Measurements from ENCODE around the gene EFNA2.
A peak's percentile ranks its signal among the peaks of the same experiment; 100 is the strongest.
"Not testable (repeated sequence)": the region's sequence is repeated elsewhere in the genome, so short reads cannot be mapped to it uniquely, and the experiment has no call there.

The EFNA2 gene

DNA sequence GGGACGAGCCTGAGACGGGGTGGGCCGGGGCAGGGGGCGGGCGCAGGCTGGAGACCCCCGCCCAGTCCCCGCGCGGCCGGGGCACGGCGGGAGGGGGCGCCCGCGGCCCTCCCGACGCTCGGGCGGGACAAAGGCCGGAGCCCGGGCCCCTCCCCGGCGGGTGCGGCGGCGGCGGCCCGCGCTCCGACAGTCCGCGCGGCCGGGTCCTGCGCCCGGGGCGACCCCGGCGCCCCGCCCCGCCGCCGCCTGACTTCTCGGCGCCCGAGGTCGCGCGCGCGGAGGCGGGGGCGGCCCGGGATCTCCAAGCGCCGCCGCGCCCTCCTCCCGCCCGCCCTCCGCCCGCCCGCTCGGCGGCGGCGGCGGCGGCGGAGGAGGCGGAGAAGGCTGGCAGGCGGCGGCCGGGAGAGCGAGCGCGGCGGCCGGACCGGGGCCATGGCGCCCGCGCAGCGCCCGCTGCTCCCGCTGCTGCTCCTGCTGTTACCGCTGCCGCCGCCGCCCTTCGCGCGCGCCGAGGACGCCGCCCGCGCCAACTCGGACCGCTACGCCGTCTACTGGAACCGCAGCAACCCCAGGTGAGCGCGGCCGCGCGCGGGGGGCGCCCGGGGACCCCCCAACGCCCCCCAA, at the start of gene EFNA2:
Gene EFNA2 (plus strand): TSS at position 137 of the 624 bp plus-strand sequence. CDS start 296 bp downstream, at position 433.
- no peak for DNase-seq

DNA sequence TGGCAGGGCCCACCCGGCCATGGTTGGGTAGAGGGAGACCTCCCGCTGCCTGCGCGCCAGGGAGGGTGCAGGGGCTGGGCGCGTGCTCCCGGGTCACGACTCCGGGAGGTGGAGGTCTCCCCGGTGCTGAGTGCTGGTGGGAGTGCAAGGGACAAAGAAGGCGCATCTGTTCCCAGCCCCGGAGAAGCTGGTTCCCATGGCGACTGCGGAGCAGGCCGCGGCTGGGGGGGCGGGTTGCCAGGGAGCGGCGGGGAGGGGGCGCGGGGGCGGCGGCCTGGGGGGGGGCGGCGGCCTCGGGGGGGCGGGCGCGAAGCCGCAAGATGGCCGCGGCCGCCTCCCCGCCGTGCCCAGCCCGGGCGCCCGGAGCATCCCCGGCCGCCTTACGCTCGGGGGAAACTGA, 49.1 kb upstream of the EFNA2 start:
- peak in 31 of 56 donors; percentile 16 to 80 (median 46) for DNase-seq

DNA sequence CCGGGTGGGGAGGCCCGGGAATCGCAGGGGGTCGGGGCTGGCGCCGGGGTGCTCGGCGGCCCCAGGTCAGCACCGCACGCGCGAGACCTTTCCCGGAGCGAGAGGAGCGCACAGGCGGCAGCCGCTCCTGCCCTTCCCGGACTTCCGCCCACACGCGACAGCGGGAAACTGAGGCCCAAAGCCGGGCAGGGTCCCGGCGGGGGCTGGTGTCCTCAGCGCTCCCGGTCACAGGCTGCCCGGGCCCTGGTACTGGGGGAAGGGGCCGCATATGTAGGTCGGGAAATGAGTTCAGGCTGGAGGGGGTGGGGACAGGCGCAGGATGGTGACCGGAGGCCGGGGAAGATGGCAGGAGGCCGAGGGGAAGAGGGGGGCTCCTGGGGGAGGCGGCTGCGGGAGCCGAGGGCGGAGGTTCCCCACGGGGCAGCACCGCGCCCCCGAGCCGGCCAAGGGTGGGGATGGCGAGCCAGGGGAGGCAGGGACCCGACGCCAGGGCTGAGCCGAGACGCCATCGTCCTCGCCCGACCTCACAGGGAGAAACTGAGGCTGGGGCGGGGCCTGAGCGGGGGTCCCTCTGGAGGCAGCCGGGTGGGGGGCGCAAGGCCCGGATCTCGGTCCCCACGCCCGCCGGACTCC, 48.5 kb upstream of the EFNA2 start:
- DNase-seq: peak in 27 of 56 donors; percentile 7 to 51 (median 33)

DNA sequence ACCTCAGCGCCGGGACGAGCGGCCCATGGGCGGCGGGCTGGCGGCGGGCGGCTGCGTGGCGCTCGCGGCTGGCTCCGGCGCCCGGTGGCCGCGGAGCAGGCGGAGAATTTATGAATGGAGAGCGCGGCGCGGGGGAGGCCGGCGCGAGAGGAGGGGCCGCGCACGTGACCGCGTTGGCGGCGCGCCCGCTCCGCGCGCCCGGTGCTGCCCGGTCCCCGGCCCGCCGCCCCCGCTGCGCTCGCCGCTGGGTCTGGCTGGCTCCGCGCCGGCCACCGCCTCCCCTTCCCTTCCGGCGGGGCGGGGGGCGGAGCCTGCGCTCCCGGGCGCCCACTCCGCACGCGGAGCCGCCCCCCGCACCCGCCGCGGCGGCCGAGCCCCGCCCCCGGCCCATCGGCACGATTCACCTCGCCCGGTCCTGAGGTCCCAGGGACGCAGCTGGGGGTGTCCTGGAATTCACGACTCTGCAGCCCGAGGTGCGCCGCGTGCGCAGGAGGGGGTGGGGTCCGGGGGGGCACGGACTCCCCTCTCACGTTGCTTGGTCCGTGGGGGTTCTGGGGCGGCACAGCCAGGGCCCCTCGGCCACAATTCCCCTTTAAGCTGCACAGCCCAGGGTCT, 47.8 kb upstream of the EFNA2 start, which contains the start of gene CBARP:
Gene CBARP (minus strand): TSS at position 252 of the 615 bp plus-strand sequence. CDS start 1,905 bp downstream, outside the sequence.
- peak in 36 of 56 donors; percentile 15 to 77 (median 44) for DNase-seq

DNA sequence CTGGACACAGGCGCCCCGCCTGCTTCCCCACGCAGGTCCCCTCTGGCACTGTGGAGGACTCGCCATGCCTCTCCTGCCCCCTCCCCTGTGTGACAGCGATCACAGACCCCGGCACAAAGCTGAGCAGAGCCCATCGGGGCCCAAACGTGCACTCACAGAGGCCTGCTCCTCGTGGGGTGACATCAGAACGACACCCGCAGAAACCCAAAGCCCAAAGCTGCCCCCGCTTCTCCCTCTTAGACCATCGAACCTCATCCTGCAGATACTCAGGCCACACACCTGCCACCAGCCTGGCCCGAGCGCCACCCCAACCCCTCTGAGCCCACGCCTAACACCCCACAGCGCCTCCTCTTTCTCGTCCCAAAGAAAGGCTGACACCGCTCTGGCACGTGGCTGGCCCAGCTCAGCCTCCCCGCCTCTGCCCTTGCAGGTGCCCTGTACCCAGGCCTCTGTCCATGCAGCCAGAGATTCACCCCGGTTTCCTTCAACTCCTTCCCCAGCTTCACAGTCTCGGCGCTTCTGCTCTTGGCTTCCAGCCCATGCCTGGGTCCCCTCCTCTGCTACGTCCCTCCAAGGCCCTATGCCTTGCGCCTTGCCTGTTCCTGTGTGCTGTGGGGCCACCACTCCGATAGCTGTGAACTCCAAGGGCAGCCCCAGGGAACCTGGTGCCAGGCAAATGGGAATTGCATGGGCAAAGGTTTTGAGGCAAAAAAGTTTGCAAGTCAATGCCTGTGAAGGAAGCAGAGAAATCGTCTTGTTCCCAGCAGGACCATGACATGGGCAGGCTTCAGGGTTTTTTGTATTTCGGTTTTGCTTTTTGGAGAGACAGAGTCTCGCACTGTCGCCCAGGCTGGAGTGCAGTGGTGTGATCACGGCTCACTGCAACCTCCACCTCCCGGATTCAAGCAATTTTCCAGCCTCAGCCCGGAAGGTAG, 47.0 kb upstream of the EFNA2 start:
- peak in 7 of 56 donors; percentile 22 to 53 (median 42) for DNase-seq

DNA sequence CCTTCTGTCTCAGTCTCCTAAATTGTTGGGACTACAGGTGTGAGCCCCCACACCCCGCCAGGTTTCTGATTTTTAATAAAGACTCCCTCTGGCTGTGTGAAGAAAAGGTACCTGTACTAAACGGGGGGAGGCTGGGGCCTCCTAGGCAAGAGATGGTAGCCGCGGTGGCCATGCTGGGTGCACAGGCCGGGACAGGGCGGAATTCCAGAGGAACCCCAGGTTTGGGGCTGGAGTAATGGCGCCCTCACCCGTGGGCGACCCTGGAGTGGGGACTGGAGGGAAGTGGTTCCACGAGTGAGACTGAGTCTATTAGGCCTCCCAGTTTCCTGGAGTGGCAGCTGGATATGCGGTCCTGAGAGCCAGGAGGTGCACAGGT, 46.3 kb upstream of the EFNA2 start:
- peak in 1 of 56 donors; percentile 59 for DNase-seq

DNA sequence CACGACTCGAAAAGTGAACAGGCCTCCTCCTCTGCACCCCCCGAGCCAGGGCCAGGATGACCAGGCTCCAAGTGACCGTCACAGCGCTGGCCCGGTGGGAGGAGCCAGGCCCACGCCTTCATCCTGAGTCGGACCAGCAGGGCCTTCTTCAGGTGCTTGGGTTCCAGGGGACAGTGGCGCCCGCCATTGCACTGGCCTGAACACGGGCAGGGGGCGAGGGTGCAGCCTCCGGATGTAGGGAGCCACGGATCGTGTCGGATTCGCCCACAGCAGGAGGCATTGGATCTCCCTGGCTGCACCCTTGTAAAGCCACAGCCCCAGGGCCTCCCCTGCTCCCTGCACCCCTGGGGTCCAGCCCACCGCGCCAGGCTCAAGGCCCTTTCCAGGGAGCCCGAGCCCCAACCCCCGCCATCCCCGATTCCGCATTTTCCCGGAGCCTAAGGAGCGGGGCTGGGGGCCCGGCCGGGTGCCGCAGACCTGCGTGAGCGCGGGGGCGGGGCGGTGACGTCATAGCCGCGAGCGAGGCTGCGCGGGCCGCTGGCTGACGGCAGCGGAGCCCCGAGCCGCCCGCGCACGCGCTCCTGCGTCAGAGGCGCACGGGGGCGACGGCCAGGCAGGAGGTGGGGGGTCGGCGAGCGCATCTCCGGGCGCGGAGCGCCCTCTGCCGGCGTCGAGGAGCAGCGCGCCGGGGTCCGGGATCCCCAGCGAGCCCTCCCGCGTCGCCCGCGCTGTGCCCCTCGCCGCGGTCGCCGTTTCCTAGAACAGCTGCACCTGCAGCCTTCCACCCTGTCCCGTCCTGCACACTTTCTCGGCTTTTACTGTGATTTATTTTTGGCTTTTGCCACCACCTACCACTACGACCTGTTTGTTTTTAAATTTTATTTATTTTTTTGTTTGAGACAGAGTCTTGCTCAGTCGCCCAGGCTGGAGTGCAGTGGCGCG, 45.6 kb upstream of the EFNA2 start:
- DNase-seq: peak in 54 of 56 donors; percentile 46 to 95 (median 81)

DNA sequence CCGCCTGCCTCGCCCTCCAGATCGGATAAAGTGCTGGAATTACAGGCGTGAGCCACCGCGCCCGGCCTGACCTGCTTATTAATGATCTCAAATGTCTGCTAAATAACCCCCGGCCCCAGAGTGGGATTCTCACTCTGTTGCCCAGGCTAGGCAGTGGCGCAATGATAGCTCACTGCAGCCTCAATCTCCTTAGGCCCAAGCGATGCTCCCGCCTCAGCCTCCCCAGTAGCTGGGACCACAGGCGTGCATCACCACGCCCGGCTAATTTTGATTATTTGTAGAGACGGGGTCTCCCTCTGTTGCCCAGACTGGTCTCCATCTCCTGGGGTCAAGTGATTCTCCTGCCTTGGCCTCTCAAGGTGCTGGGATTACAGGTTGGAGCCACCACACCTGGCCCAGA, 44.7 kb upstream of the EFNA2 start:
- peak in 2 of 56 donors; percentile 24 to 26 for DNase-seq

DNA sequence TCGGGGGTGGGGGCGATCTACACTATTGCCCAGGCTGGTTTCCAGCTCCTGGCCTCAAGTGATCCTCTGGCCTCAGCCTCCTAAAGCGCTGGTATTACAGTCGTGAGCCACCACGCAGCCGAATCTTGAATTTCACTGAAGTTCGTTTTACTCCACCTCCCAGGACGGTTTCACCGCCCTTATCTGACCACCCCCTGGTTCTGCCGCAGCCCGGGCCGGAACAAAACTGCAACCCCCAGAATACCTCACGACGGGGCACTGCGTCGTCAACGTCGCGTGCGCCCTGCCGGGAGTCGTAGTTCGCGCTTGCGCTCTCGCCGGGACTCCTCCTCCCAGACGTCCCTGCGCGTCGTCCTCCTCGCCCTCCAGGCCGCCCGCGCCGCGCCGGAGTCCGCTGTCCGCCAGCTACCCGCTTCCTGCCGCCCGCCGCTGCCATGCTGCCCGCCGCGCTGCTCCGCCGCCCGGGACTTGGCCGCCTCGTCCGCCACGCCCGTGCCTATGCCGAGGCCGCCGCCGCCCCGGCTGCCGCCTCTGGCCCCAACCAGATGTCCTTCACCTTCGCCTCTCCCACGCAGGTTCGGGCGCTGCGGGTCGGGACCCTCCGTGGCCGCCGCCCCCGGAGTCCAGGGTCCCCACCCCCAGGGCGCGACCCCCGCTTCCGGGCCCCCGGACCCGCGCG, 44.1 kb upstream of the EFNA2 start, which contains the start of gene ATP5F1D:
Gene ATP5F1D (plus strand): TSS at position 335 of the 679 bp plus-strand sequence. CDS start 100 bp downstream, at position 435.
- DNase-seq: peak in 55 of 56 donors; percentile 44 to 95 (median 88)

DNA sequence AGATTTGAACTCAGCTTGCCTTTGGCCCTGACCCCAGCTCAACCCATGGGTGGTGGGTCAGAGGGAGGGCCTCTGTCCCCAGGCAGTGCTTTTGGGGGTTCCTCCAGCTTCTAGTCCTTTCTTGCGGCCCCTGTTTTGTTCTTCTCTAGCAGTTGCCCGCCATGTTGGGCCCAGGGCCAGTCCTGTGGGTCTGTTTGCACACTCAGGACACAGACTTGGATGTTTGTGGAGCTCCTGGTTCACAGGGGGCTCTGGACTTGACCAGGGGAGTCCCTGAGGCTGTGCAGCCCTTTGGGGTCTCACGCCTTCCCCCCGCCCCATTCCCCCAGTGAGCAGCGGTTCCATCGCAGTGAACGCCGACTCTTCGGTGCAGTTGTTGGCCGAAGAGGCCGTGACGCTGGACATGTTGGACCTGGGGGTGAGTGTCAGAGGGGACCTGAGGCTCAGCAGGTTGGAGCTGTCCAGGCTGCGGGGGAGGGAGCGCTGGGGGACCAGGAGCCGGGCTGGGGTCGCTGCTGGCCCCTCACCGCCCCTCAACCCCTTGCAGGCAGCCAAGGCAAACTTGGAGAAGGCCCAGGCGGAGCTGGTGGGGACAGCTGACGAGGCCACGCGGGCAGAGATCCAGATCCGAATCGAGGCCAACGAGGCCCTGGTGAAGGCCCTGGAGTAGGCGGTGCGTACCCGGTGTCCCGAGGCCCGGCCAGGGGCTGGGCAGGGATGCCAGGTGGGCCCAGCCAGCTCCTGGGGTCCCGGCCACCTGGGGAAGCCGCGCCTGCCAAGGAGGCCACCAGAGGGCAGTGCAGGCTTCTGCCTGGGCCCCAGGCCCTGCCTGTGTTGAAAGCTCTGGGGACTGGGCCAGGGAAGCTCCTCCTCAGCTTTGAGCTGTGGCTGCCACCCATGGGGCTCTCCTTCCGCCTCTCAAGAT, 41.6 kb upstream of the EFNA2 start:
- DNase-seq: peak in 55 of 56 donors; percentile 24 to 93 (median 73)

DNA sequence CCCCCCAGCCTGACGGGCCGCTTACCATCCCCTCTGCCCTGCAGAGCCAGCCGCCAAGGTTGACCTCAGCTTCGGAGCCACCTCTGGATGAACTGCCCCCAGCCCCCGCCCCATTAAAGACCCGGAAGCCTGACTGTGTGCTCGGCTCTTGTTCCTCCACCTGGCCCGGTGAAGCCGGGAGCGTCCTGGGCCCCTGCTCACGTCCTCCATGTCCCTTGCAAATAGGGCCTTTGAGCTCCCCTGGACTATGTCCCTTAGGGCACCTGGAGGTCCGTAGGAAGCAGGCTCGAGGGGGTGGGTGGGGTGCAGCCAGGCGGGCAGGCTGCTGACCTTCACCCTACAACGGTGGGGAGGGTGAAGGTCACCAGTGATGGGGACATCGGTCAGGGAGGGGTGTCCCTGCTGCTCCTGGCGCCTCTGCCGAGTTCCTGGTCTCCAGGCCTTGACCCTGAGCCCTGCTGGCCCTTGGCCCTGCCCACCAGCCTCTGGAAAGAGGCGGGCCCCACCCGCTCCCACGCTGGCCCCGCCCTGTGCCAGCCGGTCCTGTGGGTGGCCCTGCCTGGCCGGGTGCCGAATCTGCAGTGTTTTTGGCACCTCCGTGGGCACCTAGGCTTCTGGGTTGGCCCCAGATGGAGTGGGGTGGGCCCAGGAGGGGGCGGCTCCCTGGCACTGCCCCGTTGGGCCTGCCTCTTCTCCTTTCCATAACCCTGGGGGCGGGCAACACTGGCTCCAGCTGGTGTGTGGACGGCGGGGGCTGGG, 40.8 kb upstream of the EFNA2 start:
- peak in 13 of 56 donors; percentile 4 to 66 (median 29) for DNase-seq

DNA sequence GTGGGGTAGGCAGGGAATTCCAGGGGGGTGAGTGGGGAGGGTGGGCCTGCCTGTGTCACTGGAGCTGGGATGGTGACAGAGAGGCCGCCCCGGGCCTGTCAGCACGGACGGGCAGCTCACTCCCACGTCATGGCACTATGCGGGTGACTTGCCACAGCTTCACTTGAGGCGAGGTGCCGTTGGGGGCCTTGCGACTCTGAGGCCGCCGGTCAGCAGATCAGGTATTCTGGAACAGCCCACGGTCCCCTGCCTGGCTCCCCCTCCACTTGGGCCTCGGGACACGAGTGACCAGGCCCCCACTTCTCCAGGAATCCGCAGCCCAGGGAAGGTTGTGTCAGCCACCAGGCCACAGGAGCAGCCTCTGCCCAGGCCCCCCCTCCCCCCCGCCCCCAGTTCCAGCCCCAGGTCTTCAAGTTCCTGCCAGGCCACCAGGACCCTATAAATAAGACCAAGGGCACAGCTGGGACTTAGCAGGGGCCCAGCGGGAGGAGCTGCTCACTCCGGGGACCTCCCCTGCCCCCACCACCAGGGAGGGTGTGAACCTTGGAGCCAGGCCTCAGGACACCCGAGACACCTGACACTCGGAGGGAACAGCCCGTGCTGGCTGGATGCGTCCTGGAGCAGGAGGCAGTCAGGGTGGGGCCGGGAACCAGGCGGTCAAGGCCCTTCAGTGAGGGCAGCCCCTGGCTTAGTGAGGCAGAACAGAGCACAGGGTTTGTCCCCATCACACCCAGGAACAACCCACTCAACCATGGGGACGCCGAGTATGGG, 40.0 kb upstream of the EFNA2 start:
- DNase-seq: peak in 2 of 56 donors; percentile 2 to 38

DNA sequence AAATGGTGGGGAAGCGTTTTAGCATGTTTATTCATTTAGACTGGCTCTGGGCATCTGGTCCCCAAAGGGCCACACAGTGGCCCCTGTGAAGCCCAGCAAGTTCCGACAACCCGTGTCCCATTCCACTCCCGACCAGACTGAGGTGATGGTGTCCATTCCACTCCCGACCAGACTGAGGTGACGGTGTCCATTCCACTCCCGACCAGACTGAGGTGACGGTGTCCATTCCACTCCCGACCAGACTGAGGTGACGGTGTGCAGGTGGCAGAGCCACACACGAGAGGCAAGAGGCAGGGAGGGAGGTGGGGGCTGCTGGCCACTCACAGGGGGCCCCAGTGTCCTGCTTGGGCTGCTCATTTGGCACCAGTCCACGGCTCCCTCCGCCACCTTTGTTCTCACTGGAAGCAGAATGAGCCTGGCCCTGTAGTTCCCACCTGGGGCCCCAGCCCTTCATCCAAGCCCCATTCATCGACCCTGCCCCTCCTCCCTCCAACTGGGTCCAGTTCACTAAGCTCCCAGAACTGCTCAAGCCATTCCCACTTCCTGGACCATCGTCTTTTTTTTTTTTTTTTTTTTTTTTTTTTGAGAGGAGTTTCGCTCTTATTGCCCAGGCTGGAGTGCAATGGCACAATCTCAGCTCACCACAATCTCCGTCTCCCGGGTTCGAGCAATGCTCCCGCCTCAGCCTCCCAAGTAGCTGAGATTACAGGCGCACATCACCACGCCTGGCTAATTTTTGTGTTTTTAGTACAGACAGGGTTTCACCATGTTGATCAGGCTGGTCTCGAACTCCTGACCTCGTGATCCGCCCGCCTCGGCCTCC, 39.2 kb upstream of the EFNA2 start:
- not testable (repeated sequence) for DNase-seq

DNA sequence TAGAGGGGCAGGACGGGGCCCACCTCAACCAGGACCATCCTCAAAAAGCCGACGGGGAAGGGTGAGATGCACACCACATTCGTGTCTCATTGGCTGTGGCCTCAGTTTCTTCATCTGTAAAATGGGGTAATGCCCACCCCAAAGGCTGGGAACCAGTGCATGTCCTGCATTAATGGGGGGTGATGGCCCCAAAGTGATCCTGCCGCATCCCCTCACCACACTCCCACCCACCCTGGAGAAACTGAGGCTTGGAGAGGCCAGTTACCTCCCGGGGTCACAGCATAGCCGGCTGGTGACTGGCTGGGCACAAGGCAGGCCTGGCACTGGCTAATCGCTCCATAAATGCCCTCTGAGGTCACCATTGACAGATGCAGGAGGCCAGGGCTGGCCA, 37.9 kb upstream of the EFNA2 start:
- no peak for DNase-seq

DNA sequence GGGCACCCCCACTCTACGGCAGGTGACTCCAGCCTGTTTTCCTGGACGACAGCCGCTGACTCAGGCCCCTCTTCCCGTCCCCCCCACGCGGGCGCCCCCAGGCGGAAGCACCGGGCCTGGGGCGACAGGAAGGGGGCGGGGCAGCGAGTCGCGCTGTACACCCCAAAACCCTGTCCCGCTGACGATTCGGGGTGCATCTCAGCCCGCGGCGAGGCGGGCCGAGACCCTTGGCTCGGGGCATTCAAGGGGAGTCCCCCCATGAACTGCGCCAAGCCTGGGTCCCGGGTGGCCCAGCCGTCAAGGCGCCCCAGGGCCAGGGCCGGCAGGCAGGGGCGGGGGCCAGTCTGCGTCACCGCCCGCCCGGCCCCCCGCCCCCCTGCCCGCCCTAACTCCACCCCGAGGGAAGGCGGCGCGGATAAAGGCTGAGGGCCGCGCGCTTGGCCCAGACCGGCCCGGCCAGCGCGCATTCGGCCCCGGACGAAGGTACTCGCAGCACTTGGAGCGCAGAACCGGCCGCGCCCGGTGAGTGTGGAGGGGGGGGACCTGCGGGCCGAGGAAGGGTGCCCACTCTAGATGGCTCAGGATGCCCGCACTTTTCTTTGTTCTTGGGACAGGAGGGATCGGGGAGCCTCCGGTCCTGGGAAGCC, 37.4 kb upstream of the EFNA2 start, which contains the start of gene MIDN:
Gene MIDN (plus strand): TSS at position 445 of the 647 bp plus-strand sequence. CDS start 1,714 bp downstream, outside the sequence.
- peak in 46 of 56 donors; percentile 32 to 89 (median 71) for DNase-seq
